Measurements from ENCODE around the gene MSI2. TPM values are rescaled to one million over a fixed set of nuclear protein-coding genes. Genes with fewer than 3 reads are reported as not detected.
A peak's percentile ranks its signal among the peaks of the same experiment; 100 is the strongest.

MSI2 gene
- total RNA-seq, 1 donor from 2014 or later, result 140 TPM

- no peak for DNase-seq (ENCODE audit: low read depth, low spot score)
- Mint-ChIP-seq H3K4me1 (peaks cover 43% of the 10 kb centered on the region), H3K4me3 (no peak overlapping the region), H3K27me3 (ENCODE audit: low read depth) (no peaks in the 10 kb centered on the region), H3K9me3 (peaks cover 4% of the 10 kb centered on the region), H3K36me3 (ENCODE audit: low read depth) (peaks cover 29% of the 10 kb centered on the region), H3K27ac (ENCODE audit: unreplicated experiment) (peak overlapping the region; percentile 65)
- no peak for TF ChIP-seq CTCF (conservative IDR thresholded peaks at IDR 0.05)
Observed at GRCh38 chr17:57381498-57381897, 125.2 kb downstream of the MSI2 start.

- no peak for TF ChIP-seq CTCF (conservative IDR thresholded peaks at IDR 0.05)
- Mint-ChIP-seq H3K27me3 (ENCODE audit: low read depth) (no peaks in the 10 kb centered on the region), H3K9me3 (peaks cover 9% of the 10 kb centered on the region), H3K4me3 (no peak overlapping the region), H3K4me1 (peaks cover 35% of the 10 kb centered on the region), H3K27ac (ENCODE audit: unreplicated experiment) (no peak overlapping the region), H3K36me3 (ENCODE audit: low read depth) (peaks cover 39% of the 10 kb centered on the region)
- no peak for DNase-seq (ENCODE audit: low read depth, low spot score)
Observed at GRCh38 chr17:57384219-57384618, 127.9 kb downstream of the MSI2 start.

- peaks cover 38% of the 10 kb centered on the region for H3K4me1 Mint-ChIP-seq
- no peaks in the 10 kb centered on the region for H3K27me3 Mint-ChIP-seq (ENCODE audit: low read depth)
- no peak for DNase-seq (ENCODE audit: low read depth, low spot score)
- no peak overlapping the region for H3K27ac Mint-ChIP-seq (ENCODE audit: unreplicated experiment)
- peaks cover 9% of the 10 kb centered on the region for H3K9me3 Mint-ChIP-seq
- no peak overlapping the region for H3K4me3 Mint-ChIP-seq
- peaks cover 40% of the 10 kb centered on the region for H3K36me3 Mint-ChIP-seq (ENCODE audit: low read depth)
- no peak for TF ChIP-seq CTCF (conservative IDR thresholded peaks at IDR 0.05)
Observed at GRCh38 chr17:57385975-57386374, 129.7 kb downstream of the MSI2 start.

- Mint-ChIP-seq H3K36me3 (ENCODE audit: low read depth) (peaks cover 45% of the 10 kb centered on the region), H3K27me3 (ENCODE audit: low read depth) (no peaks in the 10 kb centered on the region)
- TF ChIP-seq CTCF (conservative IDR thresholded peaks at IDR 0.05), result no peak
Observed at GRCh38 chr17:57387575-57387974, 131.3 kb downstream of the MSI2 start.

GRCh38 chr17:57388131-57388725 lies 131.9 kb downstream of the MSI2 start:
- TF ChIP-seq CTCF (conservative IDR thresholded peaks at IDR 0.05), result no peak
- H3K9me3 Mint-ChIP-seq, result peaks cover 11% of the 10 kb centered on the region
- no peak for DNase-seq (ENCODE audit: low read depth, low spot score)
- H3K36me3 Mint-ChIP-seq (ENCODE audit: low read depth), result peaks cover 50% of the 10 kb centered on the region
- no peaks in the 10 kb centered on the region for H3K27me3 Mint-ChIP-seq (ENCODE audit: low read depth)
- H3K4me3 Mint-ChIP-seq, result peak overlapping the region; percentile 28
- H3K27ac Mint-ChIP-seq (ENCODE audit: unreplicated experiment), result no peak overlapping the region
- H3K4me1 Mint-ChIP-seq, result peaks cover 35% of the 10 kb centered on the region

More at GRCh38 chr17:57387575-57387974, 131.3 kb downstream of the MSI2 start:
- Mint-ChIP-seq H3K9me3 (peaks cover 9% of the 10 kb centered on the region), H3K27ac (ENCODE audit: unreplicated experiment) (no peak overlapping the region), H3K4me1 (peaks cover 35% of the 10 kb centered on the region), H3K4me3 (no peak overlapping the region)
- DNase-seq (ENCODE audit: low read depth, low spot score), result no peak

All from neural crest cell (in vitro differentiated cells).